Measurements from ENCODE around the gene FUT3.
"Not testable (repeated sequence)": the region's sequence is repeated elsewhere in the genome, so short reads cannot be mapped to it uniquely, and the experiment has no call there.

The FUT3 gene

DNA sequence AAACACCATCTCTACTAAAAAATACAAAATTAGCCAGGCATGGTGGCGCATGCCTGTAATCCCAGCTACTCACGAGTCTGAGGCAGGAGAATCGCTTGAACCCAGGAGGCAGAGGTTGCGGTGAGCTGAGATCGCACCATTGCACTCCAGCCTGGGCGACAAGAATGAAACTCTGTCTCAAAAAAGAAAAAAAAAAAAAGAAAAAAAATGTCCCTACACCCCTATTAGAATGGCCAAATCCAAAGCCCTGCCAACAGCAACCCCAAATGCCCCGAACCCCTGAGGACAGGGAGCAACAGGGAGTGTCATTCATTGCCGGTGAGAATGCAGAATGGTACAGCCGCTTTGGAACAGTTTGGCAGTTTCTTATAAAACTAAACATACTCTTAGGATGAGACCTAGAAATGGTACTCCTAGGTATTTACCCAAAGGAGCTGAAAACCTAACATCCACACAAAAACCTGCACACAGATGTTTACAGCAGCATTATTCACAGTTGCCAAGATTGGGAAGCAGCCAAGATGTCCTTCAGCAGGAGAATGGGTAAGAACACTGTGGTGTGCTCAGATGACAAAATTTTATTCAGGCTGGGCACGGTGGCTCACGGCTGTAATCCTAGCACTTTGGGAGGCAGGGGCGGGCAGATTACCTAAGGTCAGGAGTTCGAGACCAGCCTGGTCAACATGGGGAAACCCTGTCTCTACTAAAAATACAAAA is 32.1 kb upstream of the FUT3 start:
- H3K4me3 ChIP-seq (ENCODE audit: low read depth, low read length); DNase-seq (ENCODE audit: low read depth): not testable (repeated sequence)

DNA sequence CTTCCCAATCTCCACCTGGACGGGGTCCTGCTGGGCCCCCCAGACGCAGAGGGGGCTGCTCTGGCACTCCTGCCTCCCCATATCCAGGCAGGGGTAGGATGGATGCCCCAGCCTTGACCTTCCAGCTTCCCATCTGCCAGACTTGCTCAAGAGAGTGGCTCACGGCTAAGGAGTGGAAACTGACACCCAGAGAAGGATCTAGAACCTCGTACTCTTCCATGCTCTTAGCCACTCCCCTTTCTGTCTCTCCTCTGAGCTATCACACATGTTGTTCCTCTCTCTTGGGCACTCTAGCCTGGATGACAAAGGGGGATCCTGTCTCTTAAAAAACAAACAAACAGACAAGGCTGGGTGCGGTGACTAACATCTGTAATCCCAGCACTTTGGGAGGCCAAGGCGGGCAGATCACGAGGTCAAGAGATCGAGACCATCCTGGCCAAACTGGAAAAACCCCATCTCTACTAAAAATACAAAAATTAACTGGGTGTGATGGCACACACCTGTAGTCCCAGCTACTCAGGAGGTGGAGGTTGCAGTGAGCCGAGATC is 31.2 kb upstream of the FUT3 start:
- DNase-seq (ENCODE audit: low read depth) = no peak
- H3K4me3 ChIP-seq (ENCODE audit: low read depth, low read length) = no peak overlapping the region

DNA sequence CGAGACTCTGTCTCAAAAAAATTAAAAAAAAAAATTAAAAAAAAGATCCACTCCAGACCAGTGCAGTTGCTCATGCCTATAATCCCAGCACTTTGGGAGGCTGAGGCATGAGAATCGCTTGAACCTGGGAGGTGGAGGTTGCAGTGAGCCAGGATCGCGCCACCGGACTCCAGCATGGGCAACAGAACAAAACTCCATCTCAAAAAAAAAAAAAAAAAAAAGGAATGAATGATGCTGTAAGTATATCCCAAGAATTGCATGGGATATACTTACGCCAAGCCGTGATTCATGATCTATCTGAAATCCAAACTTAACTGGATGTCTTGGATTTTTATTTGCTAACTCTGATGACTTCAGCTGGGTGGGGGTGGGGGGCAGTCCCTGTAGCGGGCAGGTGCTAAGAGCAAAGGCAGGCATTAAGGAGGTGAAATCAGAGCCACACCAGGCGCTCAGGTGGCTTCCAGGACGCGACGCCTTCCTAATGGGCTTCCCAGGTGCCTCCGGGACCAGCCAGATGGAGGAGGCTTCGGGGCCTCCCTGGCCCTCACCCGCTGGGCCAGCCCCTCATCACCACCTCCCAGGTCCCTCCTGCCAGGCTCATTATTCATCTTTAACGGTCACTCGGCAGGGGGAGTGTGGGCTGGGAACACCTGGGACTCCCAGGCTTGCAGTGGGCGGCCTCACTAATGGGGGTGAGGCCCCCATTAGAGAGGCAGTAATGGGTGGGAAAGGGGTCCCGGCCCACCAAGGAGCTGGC is 30.5 kb upstream of the FUT3 start:
- no peak for DNase-seq (ENCODE audit: low read depth)
- H3K4me3 ChIP-seq (ENCODE audit: low read depth, low read length) = no peak overlapping the region

DNA sequence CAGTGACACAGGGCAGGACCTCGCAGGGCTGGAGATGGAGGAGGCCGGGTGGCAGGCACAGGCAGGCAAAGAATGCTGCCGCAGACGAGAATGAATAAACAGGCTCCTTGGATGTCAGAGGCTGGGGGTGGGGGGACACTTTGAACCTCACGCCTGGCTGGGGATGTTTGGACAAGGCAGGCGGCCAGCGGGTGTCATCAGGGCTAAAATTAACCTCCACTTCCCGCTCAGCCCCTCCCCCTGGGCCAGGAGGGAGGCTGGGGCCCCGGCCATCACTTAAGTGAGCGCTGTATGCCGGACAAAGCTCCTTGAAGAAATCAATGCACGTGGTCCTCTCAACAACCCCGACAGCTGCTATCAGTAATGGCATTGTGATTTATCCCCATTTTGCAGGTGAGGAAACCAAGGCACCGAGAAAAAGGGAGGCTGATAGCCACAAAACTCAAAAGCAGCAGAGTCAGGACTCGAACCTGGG is 29.4 kb upstream of the FUT3 start:
- peak; percentile 18 for DNase-seq (ENCODE audit: low read depth)
- no peak overlapping the region for H3K4me3 ChIP-seq (ENCODE audit: low read depth, low read length)

DNA sequence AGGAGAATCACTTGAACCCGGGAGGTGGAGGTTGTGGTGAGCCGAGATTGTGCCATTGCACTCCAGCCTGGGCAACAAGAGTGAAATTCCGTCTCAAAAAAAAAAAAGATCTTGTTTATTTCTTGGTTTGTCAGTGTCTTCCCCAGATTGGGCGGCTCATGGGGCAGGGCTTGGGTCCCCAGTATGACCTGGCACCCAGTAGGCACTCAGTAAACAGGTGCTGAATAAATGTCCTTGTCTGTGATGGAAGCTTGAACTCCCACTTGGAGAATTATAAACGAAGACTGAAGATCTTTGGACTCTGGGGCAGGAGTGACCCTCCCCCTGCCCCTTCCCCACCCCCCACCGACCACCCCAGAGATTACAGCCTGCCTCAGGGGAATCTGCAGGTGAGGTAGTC is 28.9 kb upstream of the FUT3 start:
- H3K4me3 ChIP-seq (ENCODE audit: low read depth, low read length) = no peak overlapping the region
- DNase-seq (ENCODE audit: low read depth) = no peak

DNA sequence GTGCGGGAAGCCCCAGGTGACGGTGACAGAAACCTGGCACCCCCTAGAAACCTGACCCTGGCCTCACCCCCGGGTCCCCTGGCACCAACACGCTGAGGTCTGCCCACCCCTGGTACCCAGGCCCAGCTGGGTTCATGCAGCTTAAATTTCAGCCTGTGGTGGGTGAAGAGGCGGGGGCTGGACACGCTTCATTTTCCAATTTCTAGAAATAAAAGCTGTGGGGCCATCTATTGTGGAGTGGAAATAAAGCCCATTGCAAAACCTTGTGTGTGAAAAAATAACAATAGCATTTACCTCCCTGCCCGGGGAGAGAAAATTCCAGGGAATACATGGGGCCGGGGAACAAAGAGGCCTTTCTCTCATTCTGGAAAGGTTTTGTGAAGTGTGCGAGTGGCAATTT is 26.6 kb upstream of the FUT3 start:
- H3K4me3 ChIP-seq (ENCODE audit: low read depth, low read length) = no peak overlapping the region
- no peak for DNase-seq (ENCODE audit: low read depth)

DNA sequence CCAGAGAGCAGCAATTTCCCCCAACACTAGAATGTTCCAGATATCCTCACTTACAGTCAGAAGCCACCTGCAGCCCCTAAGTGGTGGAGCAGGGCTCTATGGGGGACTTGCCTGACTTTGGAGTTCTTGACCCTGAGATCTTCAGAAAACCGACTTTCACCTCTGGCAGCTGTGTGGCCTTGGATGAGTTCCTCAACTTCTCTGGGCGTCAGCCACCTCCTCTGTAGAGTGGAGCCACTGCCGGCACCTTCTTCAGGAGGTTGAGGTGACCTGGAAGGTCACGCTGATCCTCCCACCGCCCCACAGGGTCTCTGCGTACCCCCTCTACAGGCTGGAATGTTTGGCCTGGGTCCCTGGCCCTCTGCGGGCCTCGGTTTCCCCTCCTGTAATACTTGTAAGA is 26.2 kb upstream of the FUT3 start:
- no peak for DNase-seq (ENCODE audit: low read depth)
- H3K4me3 ChIP-seq (ENCODE audit: low read depth, low read length) = no peak overlapping the region

DNA sequence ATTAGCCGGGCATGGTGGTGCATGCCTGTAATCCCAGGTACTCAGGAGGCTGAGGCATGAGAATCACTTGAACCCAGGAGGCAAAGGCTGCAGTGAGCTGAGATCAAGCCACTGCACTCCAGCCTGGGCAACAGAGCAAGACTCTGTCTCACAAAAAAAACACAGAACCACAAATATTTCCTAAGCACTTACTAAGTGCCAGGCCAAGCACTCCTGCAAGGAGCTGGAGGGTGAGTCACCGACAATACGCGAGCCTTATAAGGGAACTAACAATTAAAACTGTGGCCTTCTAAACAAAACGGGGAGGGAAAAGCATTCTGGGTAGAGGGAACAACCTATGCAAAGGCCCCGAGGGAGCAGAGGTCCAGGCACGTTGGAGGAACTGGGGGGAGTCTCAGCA is 23.2 kb upstream of the FUT3 start:
- H3K4me3 ChIP-seq (ENCODE audit: low read depth, low read length); DNase-seq (ENCODE audit: low read depth): not testable (repeated sequence)

DNA sequence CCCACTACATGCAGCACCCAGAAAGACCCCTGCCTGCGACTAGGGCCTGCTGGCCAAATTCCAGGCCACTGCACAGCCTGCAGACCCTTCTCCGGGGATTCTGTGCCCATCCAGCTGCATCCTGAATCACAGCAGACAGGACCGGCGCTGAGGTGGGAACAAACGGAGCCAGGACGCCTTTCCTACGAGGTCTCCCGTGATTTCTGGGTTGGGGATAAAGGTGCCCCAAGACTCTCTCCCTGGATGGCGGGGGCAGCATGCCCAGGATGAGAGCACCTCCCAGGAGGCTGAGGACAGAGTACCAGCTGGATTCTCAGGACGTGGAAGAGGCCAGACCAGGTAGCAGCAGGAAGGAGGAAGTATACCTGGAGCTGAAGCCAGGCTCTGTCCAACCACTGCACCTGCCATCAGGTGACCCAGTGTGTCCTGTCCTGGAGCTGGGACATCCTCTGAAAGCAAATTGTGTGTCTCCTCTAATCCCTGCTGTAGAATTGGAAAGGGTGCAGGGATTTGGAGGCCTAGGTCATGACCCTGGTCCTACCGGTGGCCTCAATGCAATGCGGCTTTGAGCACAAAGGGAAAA is 22.5 kb upstream of the FUT3 start:
- DNase-seq (ENCODE audit: low read depth) = no peak
- no peak overlapping the region for H3K4me3 ChIP-seq (ENCODE audit: low read depth, low read length)

DNA sequence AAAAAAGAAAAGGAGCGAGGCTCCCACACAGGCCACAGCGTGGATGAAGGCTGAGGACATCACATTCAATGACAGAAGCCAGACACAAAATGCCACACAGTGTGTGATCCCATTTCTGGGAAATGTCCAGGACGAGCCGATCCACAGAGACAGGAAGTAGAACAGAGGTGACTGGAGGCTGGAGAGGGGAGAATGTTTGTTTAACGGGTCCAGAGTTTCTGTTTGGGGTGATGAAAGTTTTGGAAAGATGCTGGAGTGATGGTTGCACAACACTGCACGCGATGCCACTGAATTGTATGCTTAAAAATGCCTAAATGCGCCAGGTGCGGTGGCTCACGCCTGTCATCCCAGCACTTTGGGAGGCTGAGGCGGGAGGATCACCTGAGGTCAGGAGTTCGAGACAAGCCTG is 19.7 kb upstream of the FUT3 start:
- H3K4me3 ChIP-seq (ENCODE audit: low read depth, low read length) = no peak overlapping the region
- DNase-seq (ENCODE audit: low read depth) = no peak

DNA sequence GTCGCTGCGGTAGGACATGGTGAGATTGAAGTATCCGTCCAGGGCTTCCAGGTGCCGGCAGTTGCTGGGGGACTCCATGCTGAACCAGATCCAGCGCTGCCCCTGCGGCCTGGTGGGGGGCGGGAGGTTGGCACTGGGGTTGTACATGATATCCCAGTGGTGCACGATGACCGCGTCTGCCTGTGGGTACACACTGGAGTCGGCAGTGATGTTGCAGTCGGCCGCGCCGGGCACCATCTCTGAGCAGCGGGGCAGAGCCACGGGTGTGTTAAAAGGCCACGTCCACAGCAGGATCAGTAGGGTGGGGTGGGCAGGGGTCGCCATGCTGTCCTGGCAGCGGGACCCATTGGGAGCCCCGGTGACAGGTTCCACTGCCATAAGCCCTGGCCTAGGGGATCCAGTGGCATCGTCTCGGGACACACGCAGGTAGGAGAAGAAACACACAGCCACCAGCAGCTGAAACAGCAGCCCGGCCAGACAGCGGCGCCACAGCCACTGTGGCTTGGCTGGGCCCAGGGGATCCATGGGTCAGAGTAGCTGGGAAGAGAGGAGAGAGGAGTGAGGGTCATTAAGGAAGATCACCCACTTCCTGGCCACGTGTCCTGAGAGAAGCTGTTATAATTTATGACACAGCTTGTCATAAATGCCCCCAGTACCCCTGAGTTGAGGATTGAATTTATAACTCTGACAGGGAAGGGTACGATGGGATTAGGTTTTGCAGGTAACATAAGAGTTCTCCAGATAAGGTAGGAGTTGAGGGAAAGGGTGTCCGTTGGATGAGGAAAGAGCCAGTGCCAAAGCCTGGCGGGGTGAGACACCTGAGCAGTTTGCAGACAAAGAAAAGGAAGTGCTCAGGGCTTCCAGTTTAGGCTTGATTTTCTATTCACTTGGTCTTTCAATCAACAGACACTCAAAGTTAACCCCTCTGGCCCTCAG is 16.2 kb upstream of the FUT3 start:
- no peak overlapping the region for H3K4me3 ChIP-seq (ENCODE audit: low read depth, low read length)

DNA sequence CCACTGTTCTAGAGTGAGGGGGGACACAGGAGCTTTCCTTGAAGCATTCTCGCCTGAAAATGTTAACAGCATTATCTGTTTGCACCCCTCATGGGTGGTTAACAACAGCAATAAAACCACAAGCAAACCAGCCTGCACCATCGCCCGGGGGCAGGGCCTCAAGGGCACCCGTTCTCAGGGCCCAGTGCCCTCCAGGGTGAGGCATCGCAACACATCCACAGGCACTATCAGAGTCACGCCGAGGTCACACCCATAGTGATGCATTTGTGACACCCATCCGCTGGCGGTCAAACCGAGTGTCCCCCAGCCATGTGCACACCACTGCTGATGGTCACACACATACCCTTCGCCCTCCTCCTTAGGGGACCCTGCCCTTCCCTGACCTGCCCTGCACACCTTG is 14.5 kb upstream of the FUT3 start:
- H3K4me3 ChIP-seq (ENCODE audit: low read depth, low read length) = no peak overlapping the region
- no peak for DNase-seq (ENCODE audit: low read depth)

More for the DNA sequence above, 16.2 kb upstream of the FUT3 start:
- DNase-seq (ENCODE audit: low read depth) = no peak

DNA sequence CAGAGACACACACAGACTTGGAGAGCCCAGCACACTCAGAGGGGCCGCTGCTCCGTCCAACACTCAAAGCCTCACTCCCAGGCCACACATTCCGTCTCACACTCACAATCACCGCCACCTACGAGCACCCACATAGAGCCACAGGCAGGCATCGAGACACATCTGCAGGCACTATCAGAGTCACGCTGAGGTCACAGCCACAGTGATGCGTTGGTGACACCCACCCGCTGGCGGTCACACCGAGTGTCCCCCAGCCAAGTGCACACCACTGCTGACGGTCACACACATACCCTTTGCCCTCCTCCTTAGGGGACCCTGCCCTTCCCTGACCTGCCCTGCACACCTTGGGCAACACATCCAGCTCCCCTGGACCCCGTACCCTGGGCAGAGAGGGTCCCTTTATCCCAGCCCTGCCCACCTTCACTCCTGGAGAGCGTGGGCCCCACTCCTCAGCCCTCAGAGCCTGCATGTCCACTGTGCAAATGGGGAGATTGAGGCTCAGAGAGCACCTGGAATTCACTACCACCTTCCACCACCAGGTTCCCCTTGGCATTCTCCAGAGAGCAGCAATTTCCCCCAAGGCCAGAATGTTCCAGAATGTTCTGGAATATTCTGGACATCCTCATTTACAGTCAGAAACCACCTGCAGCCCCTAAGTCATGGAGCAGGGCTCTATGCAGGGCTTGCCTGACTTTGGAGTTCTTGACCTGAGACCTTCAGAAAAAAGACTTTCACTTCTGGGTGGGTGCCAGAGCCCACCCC is 13.7 kb upstream of the FUT3 start:
- H3K4me3 ChIP-seq (ENCODE audit: low read depth, low read length) = no peak overlapping the region
- DNase-seq (ENCODE audit: low read depth) = no peak

DNA sequence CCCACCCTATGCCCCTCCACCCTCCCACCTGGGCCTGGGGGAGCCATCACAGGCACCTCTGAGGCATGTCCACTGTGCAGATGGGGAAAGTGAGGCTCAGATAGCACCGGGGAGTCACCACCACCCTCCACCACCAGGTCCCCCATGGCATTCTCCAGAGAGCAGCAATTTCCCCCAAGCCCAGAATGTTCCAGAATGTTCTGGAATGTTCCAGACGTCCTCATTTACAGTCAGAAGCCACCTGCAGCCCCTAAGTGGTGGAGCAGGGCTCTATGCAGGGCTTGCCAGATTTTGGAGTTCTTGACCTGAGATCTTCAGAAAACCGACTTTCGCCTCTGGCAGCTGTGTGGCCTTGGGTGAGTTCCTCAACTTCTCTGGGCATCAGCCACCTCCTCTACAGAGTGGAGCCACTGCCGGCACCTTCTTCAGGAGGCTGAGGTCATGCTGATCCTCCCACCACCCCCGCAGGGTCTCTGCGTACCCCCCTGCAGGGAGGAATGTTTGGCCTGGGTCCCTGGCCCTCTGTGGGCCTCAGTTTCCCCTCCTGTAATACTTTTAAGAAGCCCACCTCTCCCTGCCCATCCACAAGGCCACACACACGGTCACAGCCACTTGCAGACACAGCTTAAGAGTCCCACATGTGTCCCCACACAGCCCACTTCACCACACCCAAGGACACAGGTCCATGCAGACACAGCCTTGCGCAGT is 12.9 kb upstream of the FUT3 start:
- no peak for DNase-seq (ENCODE audit: low read depth)
- no peak overlapping the region for H3K4me3 ChIP-seq (ENCODE audit: low read depth, low read length)

DNA sequence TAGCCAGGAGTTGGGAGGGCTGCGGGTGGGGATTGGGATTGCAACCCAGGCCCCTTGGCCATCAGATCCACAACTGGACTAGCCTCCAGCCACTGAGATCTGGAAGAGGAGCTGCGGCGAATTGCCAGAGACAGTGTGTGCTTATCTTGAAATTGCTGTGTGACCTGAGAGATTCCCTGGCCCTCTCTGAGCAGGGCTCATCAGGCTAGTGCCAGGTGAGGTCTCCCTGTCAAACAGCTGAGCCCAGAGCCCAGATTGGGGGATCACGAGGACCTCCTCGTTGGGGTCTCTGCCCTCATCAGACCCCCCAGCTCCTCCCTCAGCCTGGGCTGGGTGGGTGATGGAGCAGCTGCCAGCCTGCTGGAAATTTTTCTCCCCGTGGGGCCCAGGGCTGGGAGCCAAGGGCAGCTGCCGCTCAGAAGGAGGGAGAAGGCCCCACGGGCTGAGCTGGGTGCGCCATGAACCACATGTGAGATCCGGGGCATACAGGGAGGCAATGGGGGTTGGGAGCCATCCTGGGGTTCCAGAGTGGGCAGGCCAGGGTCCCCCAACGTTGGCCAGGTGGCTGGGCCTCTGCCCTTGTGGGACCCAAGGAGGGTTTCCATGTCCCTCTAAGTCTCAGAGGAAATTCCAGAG is 11.9 kb upstream of the FUT3 start:
- no peak overlapping the region for H3K4me3 ChIP-seq (ENCODE audit: low read depth, low read length)
- DNase-seq (ENCODE audit: low read depth) = no peak

DNA sequence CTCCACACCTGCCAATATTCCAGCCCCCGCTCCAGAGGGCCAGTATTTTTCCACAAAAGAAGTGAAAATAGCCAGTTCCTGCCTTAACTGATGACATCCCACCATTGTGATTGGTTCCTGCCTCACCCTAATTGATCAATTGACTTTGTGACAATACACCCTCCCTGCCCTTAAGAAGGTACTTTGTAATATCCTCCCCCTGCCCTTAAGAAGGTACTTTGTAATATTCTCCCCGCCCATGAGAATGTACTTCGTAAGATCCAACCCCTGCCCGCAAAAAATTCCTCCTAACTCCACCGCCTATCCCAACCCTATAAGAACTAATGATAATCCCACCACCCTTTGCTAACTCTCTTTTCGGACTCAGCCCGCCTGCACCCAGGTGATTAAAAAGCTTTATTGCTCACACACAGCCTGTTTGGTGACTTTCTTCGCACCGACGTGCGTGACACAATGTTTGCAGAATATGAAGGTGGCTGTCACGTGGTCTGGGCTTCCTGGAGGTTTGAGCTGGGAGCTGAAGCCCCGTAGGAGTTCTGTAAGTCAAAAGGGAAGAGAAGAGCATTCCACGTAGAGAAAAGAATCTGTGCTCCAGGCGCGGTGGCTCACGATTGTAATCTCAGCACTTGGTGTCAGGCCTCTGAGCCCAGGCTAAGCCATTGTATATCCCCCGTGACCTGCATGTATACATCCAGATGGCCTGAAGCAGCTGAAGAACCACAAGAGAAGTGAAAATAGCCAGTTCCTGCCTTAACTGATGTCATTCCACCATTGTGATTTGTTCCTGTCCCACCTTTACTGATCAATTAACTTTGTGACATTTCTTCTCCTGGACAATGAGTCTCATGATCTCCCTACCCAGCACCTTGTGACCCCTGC is 6.2 kb upstream of the FUT3 start:
- H3K4me3 ChIP-seq (ENCODE audit: low read depth, low read length) = no peak overlapping the region
- DNase-seq (ENCODE audit: low read depth) = no peak

DNA sequence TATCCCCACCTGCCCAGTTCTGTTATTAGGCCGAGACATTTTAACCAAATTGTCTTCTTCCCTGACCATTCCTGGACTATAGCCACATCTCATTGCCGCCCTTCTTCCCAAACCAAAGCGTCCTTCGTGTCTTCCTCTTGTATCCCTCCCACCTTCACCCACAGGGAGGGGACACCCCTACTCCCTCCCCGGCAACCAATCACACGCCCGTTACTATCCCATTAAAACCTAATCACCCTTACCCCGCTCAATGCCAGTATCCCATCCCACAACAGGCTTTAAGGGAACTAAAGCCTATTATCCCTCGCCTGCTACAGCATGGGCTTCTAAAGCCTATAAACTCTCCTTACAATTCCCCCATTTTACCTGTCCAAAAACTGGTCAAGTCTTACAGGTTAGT is 3.9 kb upstream of the FUT3 start:
- H3K4me3 ChIP-seq (ENCODE audit: low read depth, low read length); DNase-seq (ENCODE audit: low read depth): not testable (repeated sequence)

Measured in skeletal muscle cell (primary cell).